Body of pancreas (tissue), 4 donors: ENCODE results near the gene SUCO. TPM values are rescaled to one million over a fixed set of nuclear protein-coding genes. Genes with fewer than 3 reads are reported as not detected.

Source experiments
- ATAC-seq: fragments of 150-250 bp; one replicate; pipeline ENCODE4 v1.9.1; 2016
- DNase-seq, 4 donors: peaks; one replicate each; pipeline ENCODE4 v3.0.0-alpha.2; 2019
- H3K27ac ChIP-seq, 4 donors: fragments of 200-600 bp; sonication (generic); 1 replicate in 3 of 4; 2 replicates in 1 of 4; pipeline versions ENCODE4 v1.5.1 to v1.6.1; 2016 to 2019; ENCODE audit warnings: mild to moderate bottlenecking in 1 of 4, mixed read lengths in 1 of 4, moderate library complexity in 1 of 4
- H3K27me3 ChIP-seq, 2 donors: fragments of 200-600 bp; sonication (generic); one replicate each; pipeline ENCODE4 v1.6.0; 2016; ENCODE audit warnings: mild to moderate bottlenecking in 1 of 2
- H3K36me3 ChIP-seq, 2 donors: fragments of 200-600 bp; sonication (generic); replicated peaks in 1 of 2; 2 replicates each; pipeline ENCODE4 v1.5.1; 2016; ENCODE audit warnings: low read depth in 2 of 2; ENCODE audit not compliant: insufficient read depth in 1 of 2
- H3K4me1 ChIP-seq: fragments of 200-600 bp; sonication (generic); one replicate; pipeline ENCODE4 v1.6.0; 2016
- H3K4me3 ChIP-seq, 2 donors: fragments of 200-600 bp; sonication (generic); 1 replicate in 1 of 2; 2 replicates in 1 of 2; pipeline ENCODE4 v1.5.1; 2016 to 2019
- H3K9me3 ChIP-seq, 3 donors: fragments of 200-600 bp; sonication (generic); 1 replicate in 2 of 3; 2 replicates in 1 of 3; pipeline ENCODE4 v1.5.1; 2016
- CTCF ChIP-seq, 7 experiments: fragments of 450-650 bp in 4 of 7; fragments of 200-600 bp in 3 of 7; sonication (generic) in 3 of 7; IDR thresholded peaks; one replicate each; pipeline ENCODE4 v1.5.1; 2016 to 2019; ENCODE audit warnings: antibody characterized with exemption in 7 of 7
- POLR2A ChIP-seq, 3 donors: fragments of 450-650 bp; IDR thresholded peaks; one replicate each; pipeline ENCODE4 v1.6.1; 2016; ENCODE audit warnings: antibody characterized with exemption in 3 of 3, mild to moderate bottlenecking in 2 of 3
- WGBS, 2 donors: methylation state at CpG; one replicate each; pipeline ENCODE4 v1.1.5; 2017; 5-methylcytosine and 5-hydroxymethylcytosine counted together
- intact Hi-C: fragments of 100-400 bp; cut with DNase I; formaldehyde crosslinking; loops from one replicate; pipeline ENCODE4 v1.15.1; 2023
- total RNA-seq, 2 donors: library from RNA; depleted of rRNA; stranded (reverse); fragments of >200 nt; gene quantifications; one replicate each; pipeline ENCODE4 v1.1.0, GENCODE V29; 2016

Gene SUCO
- total RNA-seq, 2 donors from 2014 or later: 61.0 to 68.6 TPM

DNA sequence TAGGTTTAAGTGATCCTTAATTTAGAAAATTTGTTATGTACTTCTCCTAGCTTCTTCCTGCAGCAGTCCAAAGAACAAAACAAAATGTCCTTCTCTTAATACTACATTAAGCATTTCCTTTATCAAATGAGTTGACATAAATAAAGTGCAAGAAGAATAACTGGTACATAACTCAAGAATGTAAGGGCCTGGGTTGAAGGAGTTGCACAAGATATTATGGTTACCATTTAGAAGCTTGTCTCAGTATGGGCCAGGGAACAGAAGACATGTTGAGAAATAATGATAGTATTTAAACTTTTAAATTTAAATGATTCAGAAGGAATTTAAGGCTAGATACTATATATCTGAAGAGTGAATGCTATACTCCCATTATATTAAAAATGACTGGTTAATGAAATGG lies 23.5 kb downstream of the SUCO start:
- H3K4me3 ChIP-seq: no peak overlapping the region
- no peak overlapping the region for H3K27ac ChIP-seq
- H3K36me3 ChIP-seq: no peaks in the 10 kb centered on the region
- no peaks in the 10 kb centered on the region for H3K9me3 ChIP-seq
- no peaks in the 10 kb centered on the region for H3K27me3 ChIP-seq
- DNase-seq: no peak
- no peak for ATAC-seq
- H3K4me1 ChIP-seq: peaks cover 7% of the 10 kb centered on the region
- no peak for TF ChIP-seq POLR2A (IDR thresholded peaks at IDR 0.05)
- TF ChIP-seq CTCF (IDR thresholded peaks at IDR 0.05): no peak
- intact Hi-C loops: no loop called here

GRCh38 chr1:172557270-172557669 lies 24.3 kb downstream of the SUCO start:
- Histone ChIP-seq H3K36me3 (no peaks in the 10 kb centered on the region), H3K4me3 (no peak overlapping the region), H3K4me1 (peaks cover 4% of the 10 kb centered on the region), H3K9me3 (no peaks in the 10 kb centered on the region), H3K27ac (no peak overlapping the region), H3K27me3 (no peaks in the 10 kb centered on the region)
- DNase-seq (no peak), ATAC-seq (no peak)
- WGBS, 2 donors: 93 to 94% methylated on average over 1 of the region's 1 CpG
- TF ChIP-seq POLR2A (IDR thresholded peaks at IDR 0.05) (no peak), CTCF (IDR thresholded peaks at IDR 0.05) (no peak)
- intact Hi-C loops: no loop called here

DNA sequence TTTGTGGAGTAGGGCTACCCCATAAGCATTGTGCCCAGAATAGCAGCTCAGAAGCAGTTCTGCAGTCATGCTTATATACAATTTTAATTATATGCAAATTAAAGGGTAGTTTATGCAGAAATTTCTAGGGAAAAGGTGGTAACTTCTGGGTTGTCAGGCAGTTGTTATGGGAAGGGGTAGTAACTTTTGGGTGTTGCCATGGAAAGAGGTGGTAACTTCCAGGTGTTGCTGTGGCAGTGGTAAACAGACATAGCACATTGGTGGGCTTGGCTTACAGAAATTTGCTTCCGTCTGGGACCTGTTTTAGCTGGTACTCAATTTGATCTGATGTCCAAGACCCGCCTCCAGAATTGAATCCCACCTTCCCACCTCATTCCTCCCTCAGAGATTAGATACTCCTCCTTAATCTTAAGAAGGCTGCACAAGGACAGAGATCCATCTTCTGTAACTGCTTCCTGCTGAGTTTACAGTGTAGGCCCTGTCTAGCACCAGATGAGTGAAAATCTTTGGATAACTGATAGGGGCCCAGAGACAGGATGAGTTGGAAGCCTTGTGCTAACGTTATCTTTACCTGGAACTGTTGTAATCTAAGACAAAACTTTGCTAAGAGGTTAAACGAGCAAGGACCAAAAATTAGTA lies 26.7 kb downstream of the SUCO start:
- H3K9me3 ChIP-seq: no peaks in the 10 kb centered on the region
- H3K36me3 ChIP-seq: peaks cover 0 to 4% of the 10 kb centered on the region in 2 donors
- no peak overlapping the region for H3K4me3 ChIP-seq
- peaks cover 4% of the 10 kb centered on the region for H3K4me1 ChIP-seq
- TF ChIP-seq CTCF (IDR thresholded peaks at IDR 0.05) (no peak), POLR2A (IDR thresholded peaks at IDR 0.05) (no peak)
- ATAC-seq (no peak), DNase-seq (no peak)
- WGBS, 2 donors: 70 to 86% methylated on average over 4 of the region's 4 CpGs
- H3K27me3 ChIP-seq: no peaks in the 10 kb centered on the region
- H3K27ac ChIP-seq: no peak overlapping the region
- intact Hi-C loops: no loop called here

GRCh38 chr1:172561252-172561651 lies 28.3 kb downstream of the SUCO start:
- ATAC-seq (no peak), DNase-seq (no peak)
- Histone ChIP-seq H3K4me3 (no peak overlapping the region), H3K36me3 (peaks cover 0 to 4% of the 10 kb centered on the region in 2 donors), H3K9me3 (no peaks in the 10 kb centered on the region), H3K4me1 (no peaks in the 10 kb centered on the region), H3K27me3 (no peaks in the 10 kb centered on the region), H3K27ac (no peak overlapping the region)
- no peak for TF ChIP-seq POLR2A (IDR thresholded peaks at IDR 0.05)
- TF ChIP-seq CTCF (IDR thresholded peaks at IDR 0.05): no peak
- intact Hi-C loops: no loop called here
- WGBS, 2 donors: 81 to 88% methylated on average over 3 of the region's 3 CpGs
